HepG2 (cell line): Measurements from ENCODE around the gene SLC5A6. TPM values are rescaled to one million over a fixed set of nuclear protein-coding genes. Genes with fewer than 3 reads are reported as not detected.

Experiments
- CENPT ChIP-seq: sonication (generic); formaldehyde crosslinking; IDR thresholded peaks from 2 replicates; pipeline ENCODE4 v1.8.0; 2022; ENCODE audit warnings: low read depth, mild to moderate bottlenecking, moderate library complexity, missing genetic modification reagents
- FOXA1 ChIP-seq, 2 experiments: fragments of 450-650 bp in 1 of 2; sonication (generic) in 1 of 2; formaldehyde crosslinking in 1 of 2; IDR thresholded peaks; 2 replicates each; pipeline versions ENCODE4 v1.4.0 to v1.6.1; 2016 to 2020; ENCODE audit warnings: missing genetic modification reagents in 1 of 2
- GABPA ChIP-seq, 2 experiments: IDR thresholded peaks; 2 replicates each; pipeline ENCODE4 v1.6.1; 2011 to 2016; ENCODE audit warnings: low read depth in 2 of 2, low read length in 1 of 2, missing biosample characterization in 1 of 2, missing genetic modification characterization in 1 of 2
- GMEB1 ChIP-seq: sonication (generic); formaldehyde crosslinking; IDR thresholded peaks from 2 replicates; pipeline ENCODE4 v1.5.1; 2020; ENCODE audit warnings: missing genetic modification reagents, mild to moderate bottlenecking, borderline replicate concordance
- HOXA7 ChIP-seq: sonication (generic); formaldehyde crosslinking; IDR thresholded peaks from 2 replicates; pipeline ENCODE4 v1.8.1; 2022; ENCODE audit warnings: mild to moderate bottlenecking, missing genetic modification reagents, moderate library complexity
- JUNB ChIP-seq: sonication (generic); formaldehyde crosslinking; IDR thresholded peaks from 2 replicates; pipeline ENCODE4 v1.8.0; 2022; ENCODE audit warnings: missing genetic modification reagents, mild to moderate bottlenecking, borderline replicate concordance
- MAFG ChIP-seq: sonication (generic); formaldehyde crosslinking; IDR thresholded peaks from 2 replicates; pipeline ENCODE4 v1.5.1; 2020; ENCODE audit warnings: mild to moderate bottlenecking, missing genetic modification reagents
- MEIS2 ChIP-seq: sonication (generic); formaldehyde crosslinking; IDR thresholded peaks from 2 replicates; pipeline ENCODE4 v1.9.0; 2021; ENCODE audit warnings: mild to moderate bottlenecking, missing genetic modification reagents
- NR1H2 ChIP-seq: sonication (generic); formaldehyde crosslinking; IDR thresholded peaks from 2 replicates; pipeline ENCODE4 v1.8.1; 2022; ENCODE audit warnings: low read depth, missing genetic modification reagents, borderline replicate concordance
- PHB2 ChIP-seq: fragments of 450-650 bp; IDR thresholded peaks from 2 replicates; pipeline ENCODE4 v1.6.1; 2018; ENCODE audit not compliant: partially characterized antibody
- PITX1 ChIP-seq: sonication (generic); formaldehyde crosslinking; IDR thresholded peaks from 2 replicates; pipeline ENCODE4 v1.5.1; 2020; ENCODE audit warnings: mild to moderate bottlenecking, missing genetic modification reagents
- POLR2AphosphoS5 ChIP-seq: IDR thresholded peaks from 2 replicates; pipeline ENCODE4 v1.6.1; 2012; ENCODE audit warnings: low read depth, low read length
- SAFB2 ChIP-seq: sonication (generic); formaldehyde crosslinking; IDR thresholded peaks from 2 replicates; pipeline ENCODE4 v1.5.1; 2020; ENCODE audit warnings: missing genetic modification reagents, low read depth, mild to moderate bottlenecking, borderline replicate concordance
- SALL1 ChIP-seq: sonication (generic); formaldehyde crosslinking; IDR thresholded peaks from 2 replicates; pipeline ENCODE4 v1.8.0; 2022; ENCODE audit warnings: mild to moderate bottlenecking, missing genetic modification reagents
- TFDP2 ChIP-seq: sonication (generic); formaldehyde crosslinking; IDR thresholded peaks from 2 replicates; pipeline ENCODE4 v1.4.0; 2020; ENCODE audit warnings: missing genetic modification reagents
- THAP11 ChIP-seq: IDR thresholded peaks from 2 replicates; pipeline ENCODE4 v1.6.1; 2016; ENCODE audit warnings: missing biosample characterization, missing genetic modification reagents
- TP53 ChIP-seq: sonication (generic); formaldehyde crosslinking; conservative IDR thresholded peaks from 2 replicates; pipeline ENCODE4 v1.4.0; 2020; ENCODE audit warnings: missing genetic modification reagents
- ZBTB38 ChIP-seq: sonication (generic); formaldehyde crosslinking; IDR thresholded peaks from 2 replicates; pipeline ENCODE4 v1.5.1; 2020; ENCODE audit warnings: mild to moderate bottlenecking, missing genetic modification reagents
- ZFP90 ChIP-seq: sonication (generic); formaldehyde crosslinking; IDR thresholded peaks from 2 replicates; pipeline ENCODE4 v1.8.0; 2022; ENCODE audit warnings: missing genetic modification reagents, mild to moderate bottlenecking, inconsistent platforms, borderline replicate concordance
- ZNF530 ChIP-seq: sonication (generic); formaldehyde crosslinking; IDR thresholded peaks from 2 replicates; pipeline ENCODE4 v1.5.0; 2020; ENCODE audit warnings: low read depth, mild to moderate bottlenecking, missing genetic modification reagents
- ZNF547 ChIP-seq: sonication (generic); formaldehyde crosslinking; IDR thresholded peaks from 2 replicates; pipeline ENCODE4 v1.5.1; 2020; ENCODE audit warnings: mild to moderate bottlenecking, missing genetic modification reagents
- ZNF629 ChIP-seq: sonication (generic); formaldehyde crosslinking; conservative IDR thresholded peaks from 2 replicates; pipeline ENCODE4 v1.5.0; 2020; ENCODE audit warnings: missing genetic modification reagents
- ZNF768 ChIP-seq: sonication (generic); formaldehyde crosslinking; IDR thresholded peaks from 2 replicates; pipeline ENCODE4 v1.4.0; 2020; ENCODE audit warnings: missing genetic modification reagents
- ZNF772 ChIP-seq: sonication (generic); formaldehyde crosslinking; IDR thresholded peaks from 2 replicates; pipeline ENCODE4 v1.5.0; 2020; ENCODE audit warnings: mild to moderate bottlenecking, missing genetic modification reagents
- ZNF776 ChIP-seq: sonication (generic); formaldehyde crosslinking; IDR thresholded peaks from 2 replicates; pipeline ENCODE4 v1.4.0; 2020; ENCODE audit warnings: mild to moderate bottlenecking, missing genetic modification reagents
- ZNF782 ChIP-seq: sonication (generic); formaldehyde crosslinking; IDR thresholded peaks from 2 replicates; pipeline ENCODE4 v1.4.0; 2020; ENCODE audit warnings: missing genetic modification reagents, mild to moderate bottlenecking, borderline replicate concordance
- polyA plus RNA-seq, 8 experiments: library from polyadenylated mRNA; depleted of rRNA in 3 of 8; stranded (reverse) in 7 of 8; unstranded in 1 of 8; fragments of >200 nt; fragmentation: Illumina TruSeq in 4 of 8; extraction: Trizol in 4 of 8; gene quantifications; 2 replicates each; pipeline versions ENCODE4 v1.2.1 to v1.2.3, GENCODE V29; 2011 to 2016; ENCODE audit warnings: low read depth in 4 of 8, missing spikeins in 1 of 8, mixed read lengths in 1 of 8; ENCODE audit not compliant: insufficient read depth in 1 of 8
- total RNA-seq, 5 experiments: library from RNA; depleted of rRNA; stranded (reverse); fragments of >200 nt; fragmentation: Illumina TruSeq; extraction: Trizol; gene quantifications; 2 replicates each; pipeline ENCODE4 v1.2.3, GENCODE V29; 2016; ENCODE audit warnings: low read depth in 1 of 5
- TF ChIP-seq, protein P1 (sequence below): sonication (generic); formaldehyde crosslinking; IDR thresholded peaks from 2 replicates; pipeline ENCODE4 v1.5.0; 2020; ENCODE audit warnings: missing genetic modification reagents

Gene SLC5A6
- total and polyA plus RNA-seq, 2 of the 13 experiments (the other 11 are each of a cell fraction or from before 2014, with no cell fraction given), result 135 to 417 TPM

GRCh38 chr2:27249891-27250651 is 38.0 kb upstream of the SLC5A6 start (continued):
- no peak for TF ChIP-seq JUNB (CRISPR knock-in tag)
- no peak for TF ChIP-seq POLR2AphosphoS5
- TF ChIP-seq GABPA (IDR thresholded peaks at IDR 0.05; ENCODE audit: low read depth, low read length), result no peak; the same call in 1 of the 2 replicates
- TF ChIP-seq GABPA (CRISPR knock-in tag; IDR thresholded peaks at IDR 0.05; ENCODE audit: low read depth), result peak; percentile 74
- 0 out of 2 replicates have a peak, but pooled peaks have one; percentile 12 for TF ChIP-seq MEIS2
- no peak for TF ChIP-seq ZNF530 (CRISPR knock-in tag)
- TF ChIP-seq MAFG (CRISPR knock-in tag), result no peak; the same call in 1 of the 2 replicates
- TF ChIP-seq SAFB2 (CRISPR knock-in tag), result peak; percentile 53
- TF ChIP-seq, protein P1, sequence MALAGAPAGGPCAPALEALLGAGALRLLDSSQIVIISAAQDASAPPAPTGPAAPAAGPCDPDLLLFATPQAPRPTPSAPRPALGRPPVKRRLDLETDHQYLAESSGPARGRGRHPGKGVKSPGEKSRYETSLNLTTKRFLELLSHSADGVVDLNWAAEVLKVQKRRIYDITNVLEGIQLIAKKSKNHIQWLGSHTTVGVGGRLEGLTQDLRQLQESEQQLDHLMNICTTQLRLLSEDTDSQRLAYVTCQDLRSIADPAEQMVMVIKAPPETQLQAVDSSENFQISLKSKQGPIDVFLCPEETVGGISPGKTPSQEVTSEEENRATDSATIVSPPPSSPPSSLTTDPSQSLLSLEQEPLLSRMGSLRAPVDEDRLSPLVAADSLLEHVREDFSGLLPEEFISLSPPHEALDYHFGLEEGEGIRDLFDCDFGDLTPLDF, result no peak
- TF ChIP-seq ZFP90 (CRISPR knock-in tag), result peak; percentile 74; the same call in 1 of the 2 replicates
- TF ChIP-seq ZBTB38 (CRISPR knock-in tag), result peak; percentile 72
- TF ChIP-seq THAP11 (CRISPR knock-in tag), result peak; percentile 56; the same call in 1 of the 2 replicates
- peak; percentile 70; the same call in 1 of the 2 replicates for TF ChIP-seq TFDP2 (CRISPR knock-in tag)
- TF ChIP-seq ZNF547 (CRISPR knock-in tag), result peak; percentile 81
- TF ChIP-seq PITX1 (CRISPR knock-in tag), result peak; percentile 82
- no peak for TF ChIP-seq NR1H2 (CRISPR knock-in tag)
- TF ChIP-seq FOXA1 (IDR thresholded peaks at IDR 0.05), result no peak
- TF ChIP-seq FOXA1 (CRISPR knock-in tag; IDR thresholded peaks at IDR 0.05), result no peak
- TF ChIP-seq SALL1 (CRISPR knock-in tag), result peak; percentile 79
- no peak for TF ChIP-seq HOXA7
- TF ChIP-seq ZNF782 (CRISPR knock-in tag), result peak; percentile 62; the same call in 1 of the 2 replicates
- TF ChIP-seq TP53 (CRISPR knock-in tag), result no peak
- TF ChIP-seq ZNF768 (CRISPR knock-in tag), result peak; percentile 66; the same call in 1 of the 2 replicates
- no peak; the same call in 1 of the 2 replicates for TF ChIP-seq ZNF776 (CRISPR knock-in tag)
- no peak for TF ChIP-seq ZNF629 (CRISPR knock-in tag)
- no peak for TF ChIP-seq ZNF772 (CRISPR knock-in tag)
- TF ChIP-seq GMEB1 (CRISPR knock-in tag), result 0 out of 2 replicates have a peak, but pooled peaks have one; percentile 49
- no peak for TF ChIP-seq CENPT (CRISPR knock-in tag)
- no peak for TF ChIP-seq PHB2
